Fibroblast of skin of right biceps (primary cell): ENCODE data around the gene PPP2R2D.

Source experiments
- DNase-seq: peaks from one replicate; pipeline ENCODE4 v3.0.0-alpha.2; 2013

PPP2R2D gene

GRCh38 chr10:131900350-131901152, at the start of gene PPP2R2D:
Gene PPP2R2D (plus strand): TSS chr10:131901008. CDS start chr10:131901149, 141 bp downstream.
- peak; percentile 91 for DNase-seq

DNA sequence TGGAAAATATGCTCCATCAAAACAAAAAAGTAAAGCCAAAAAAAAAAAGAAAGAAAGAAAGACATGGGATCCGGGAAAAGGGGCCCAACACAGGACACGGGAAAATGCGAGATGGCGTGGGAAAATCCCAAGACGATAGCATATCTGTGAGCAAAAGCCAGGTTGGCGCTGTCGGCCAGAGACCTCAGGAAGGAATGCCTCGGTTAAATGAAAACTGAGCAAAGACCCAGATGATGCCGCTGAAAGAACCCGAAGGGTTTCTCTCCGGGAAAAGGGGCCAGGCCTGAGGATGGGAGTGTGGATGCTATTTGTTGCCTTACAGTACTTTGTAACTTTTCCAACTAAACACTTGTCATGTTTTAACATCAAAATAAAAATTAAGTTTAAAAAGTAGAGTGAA, 49.5 kb upstream of the PPP2R2D start:
- no peak for DNase-seq

GRCh38 chr10:131852176-131852822, 48.5 kb upstream of the PPP2R2D start:
- DNase-seq = no peak

DNA sequence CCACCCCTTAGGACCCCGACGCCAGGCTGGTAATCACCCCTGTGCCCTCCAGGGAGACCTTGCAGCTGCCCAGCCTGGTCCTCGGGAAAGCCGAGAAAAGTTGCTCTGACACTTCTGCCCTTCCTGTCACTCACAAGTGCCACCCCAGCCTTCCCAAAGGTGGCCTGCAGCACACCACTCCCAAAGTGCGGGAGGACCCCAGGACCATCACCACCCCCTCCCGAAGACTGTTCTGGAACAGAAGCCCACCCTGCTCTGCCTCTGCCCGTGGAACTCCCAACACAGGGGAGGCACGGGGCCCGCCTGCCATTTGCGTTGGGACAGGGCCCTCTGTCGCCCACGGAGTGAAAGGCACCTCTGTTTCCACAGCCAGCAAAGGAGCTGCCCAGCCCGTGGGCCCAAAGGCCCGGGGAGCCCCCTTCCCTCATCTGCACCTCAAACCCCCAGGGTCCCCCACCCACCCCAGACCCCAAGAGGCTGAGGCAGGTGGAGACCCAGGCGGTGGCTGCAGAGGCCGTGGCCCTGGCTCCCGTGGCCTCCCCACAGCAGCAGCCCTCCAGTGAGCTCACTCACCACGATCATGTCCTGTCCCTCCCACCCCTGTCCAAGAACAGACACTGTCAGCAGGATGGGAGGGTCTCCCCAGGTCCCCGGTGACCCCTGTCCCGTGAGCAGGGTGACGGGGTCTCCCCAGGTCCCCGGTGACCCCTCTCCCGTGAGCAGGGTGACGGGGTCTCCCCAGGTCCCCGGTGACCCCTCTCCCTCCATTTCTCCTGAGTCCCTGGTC, 47.8 kb upstream of the PPP2R2D start:
- DNase-seq = no peak

GRCh38 chr10:131853610-131853964, 47.2 kb upstream of the PPP2R2D start:
- DNase-seq = no peak

DNA sequence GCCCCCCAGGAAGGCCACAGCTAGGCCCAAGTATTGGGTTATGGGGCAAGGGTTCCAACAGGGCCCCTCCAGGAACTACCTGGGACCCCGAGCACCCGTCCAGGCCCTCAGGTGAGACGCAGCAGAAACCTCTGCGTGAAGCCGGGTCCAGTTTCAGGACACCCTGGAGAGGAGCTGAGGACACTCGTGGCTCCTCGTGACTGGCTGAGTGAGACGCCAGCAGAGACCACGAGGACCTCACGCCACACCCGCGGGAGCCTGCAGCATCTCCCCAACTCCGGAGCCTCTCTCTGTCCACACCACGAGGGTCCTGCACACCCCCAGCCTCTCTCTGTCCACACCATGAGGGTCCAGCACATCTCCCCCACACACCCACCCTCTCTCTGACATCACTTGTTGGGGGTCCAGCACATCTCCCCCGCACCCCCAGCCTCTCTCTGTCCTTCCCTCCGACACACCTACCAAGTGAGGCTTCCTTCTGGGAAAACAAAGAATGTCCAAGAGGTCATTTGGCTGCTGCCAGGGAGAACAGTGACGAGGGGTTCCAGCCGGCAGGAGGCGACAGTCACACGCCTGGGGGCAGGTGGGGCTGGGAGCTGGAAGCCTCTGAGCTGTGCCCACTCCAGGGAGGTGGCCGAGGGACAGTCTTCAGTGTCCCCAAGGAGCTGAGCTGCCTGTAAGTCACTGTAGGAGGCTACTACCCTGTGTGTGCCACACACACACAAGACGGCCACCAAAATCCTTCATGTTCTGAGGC, 46.1 kb upstream of the PPP2R2D start:
- no peak for DNase-seq

DNA sequence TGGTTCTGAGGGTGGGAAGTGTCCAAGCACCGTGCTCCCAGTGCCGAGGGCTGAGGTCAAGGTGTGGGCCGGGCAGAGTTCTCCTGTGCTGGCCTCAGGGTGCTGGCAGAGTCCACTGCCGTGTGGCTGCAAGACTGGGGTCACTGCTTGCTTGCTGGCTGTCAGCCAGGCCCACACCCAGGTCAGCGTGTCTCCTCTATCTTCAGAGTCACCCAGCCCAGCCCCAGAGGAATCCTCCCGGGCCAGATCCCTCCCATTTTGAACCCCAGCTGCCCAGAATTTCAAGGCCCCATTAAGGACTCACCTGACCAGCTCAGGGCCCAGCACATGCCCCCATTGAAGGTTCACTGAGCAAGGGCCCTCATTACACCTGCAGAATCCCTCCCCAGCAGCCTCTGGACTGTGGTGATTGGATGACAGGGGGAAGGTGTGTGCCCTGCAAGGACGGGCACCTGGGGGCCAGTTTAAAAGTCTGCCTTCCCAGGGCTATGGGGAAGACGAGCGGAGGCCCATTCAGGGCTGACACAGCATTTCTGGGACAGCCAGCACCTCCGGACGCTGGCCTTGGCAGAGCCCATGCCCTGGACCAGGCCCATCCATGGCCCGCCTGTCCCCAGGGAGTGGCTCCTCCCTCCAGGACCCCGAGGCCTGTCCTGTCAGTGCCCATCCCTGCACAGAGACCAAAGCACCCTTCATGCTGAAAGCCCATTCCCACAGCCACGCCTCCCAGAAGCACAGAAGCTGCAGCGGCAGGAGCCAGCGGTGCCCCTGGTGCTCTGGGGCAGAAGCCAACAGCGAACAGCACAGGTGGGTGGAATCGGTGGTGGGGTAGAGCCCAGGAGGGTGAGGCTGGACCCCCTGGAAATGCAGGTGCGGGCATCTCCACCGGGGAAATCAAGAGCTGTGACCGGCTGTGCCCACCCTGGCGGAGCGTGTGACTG, 45.1 kb upstream of the PPP2R2D start:
- DNase-seq = no peak

GRCh38 chr10:131856441-131857094, 44.2 kb upstream of the PPP2R2D start:
- DNase-seq = no peak

DNA sequence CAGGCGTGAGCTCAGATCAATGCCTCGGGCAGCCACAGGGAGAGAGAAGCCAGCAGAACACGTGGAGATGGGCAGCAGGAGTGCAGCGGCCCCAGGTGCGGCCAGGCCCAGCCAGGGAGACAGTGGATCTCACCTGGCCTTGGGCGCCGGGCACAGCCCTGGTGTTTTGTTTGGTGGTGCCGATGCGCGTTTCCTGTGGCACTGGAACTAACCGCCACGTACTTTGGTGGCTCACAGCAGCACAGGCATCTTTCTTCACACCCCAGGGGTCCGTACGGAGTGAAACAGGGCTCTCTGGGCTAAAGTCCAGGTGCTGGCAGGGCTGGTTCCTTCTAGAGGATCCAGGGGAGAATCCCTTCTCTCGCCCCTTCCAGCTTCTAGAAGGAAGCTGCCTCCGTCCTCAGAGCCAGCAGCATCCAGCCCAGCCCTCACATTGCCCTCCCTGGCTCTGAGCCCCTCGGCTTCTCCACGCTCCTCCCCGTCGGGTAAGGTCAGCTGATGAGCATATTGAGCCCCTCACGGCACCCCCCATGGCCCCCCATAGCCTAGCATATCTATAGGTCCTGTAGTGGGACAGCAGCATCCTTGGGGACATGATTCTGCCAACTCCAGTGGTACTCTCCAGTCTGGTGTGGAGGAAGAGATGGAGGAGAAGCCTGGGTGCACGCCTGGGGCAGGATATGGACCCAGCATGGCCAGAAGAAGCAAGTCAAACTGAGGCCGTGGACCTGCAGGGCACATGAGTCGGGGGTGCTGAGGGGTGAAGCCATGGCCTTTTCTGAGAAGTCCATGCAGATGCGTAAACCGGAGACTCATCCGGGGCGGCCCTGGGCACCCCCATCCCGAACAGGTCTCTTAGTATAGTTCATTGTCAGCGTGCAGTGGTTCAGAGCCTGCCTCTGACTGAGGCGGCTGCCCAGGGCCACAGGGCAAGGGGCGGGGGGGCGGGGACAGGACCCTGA, 43.4 kb upstream of the PPP2R2D start:
- DNase-seq = no peak

GRCh38 chr10:131858118-131858515, 42.7 kb upstream of the PPP2R2D start:
- no peak for DNase-seq

DNA sequence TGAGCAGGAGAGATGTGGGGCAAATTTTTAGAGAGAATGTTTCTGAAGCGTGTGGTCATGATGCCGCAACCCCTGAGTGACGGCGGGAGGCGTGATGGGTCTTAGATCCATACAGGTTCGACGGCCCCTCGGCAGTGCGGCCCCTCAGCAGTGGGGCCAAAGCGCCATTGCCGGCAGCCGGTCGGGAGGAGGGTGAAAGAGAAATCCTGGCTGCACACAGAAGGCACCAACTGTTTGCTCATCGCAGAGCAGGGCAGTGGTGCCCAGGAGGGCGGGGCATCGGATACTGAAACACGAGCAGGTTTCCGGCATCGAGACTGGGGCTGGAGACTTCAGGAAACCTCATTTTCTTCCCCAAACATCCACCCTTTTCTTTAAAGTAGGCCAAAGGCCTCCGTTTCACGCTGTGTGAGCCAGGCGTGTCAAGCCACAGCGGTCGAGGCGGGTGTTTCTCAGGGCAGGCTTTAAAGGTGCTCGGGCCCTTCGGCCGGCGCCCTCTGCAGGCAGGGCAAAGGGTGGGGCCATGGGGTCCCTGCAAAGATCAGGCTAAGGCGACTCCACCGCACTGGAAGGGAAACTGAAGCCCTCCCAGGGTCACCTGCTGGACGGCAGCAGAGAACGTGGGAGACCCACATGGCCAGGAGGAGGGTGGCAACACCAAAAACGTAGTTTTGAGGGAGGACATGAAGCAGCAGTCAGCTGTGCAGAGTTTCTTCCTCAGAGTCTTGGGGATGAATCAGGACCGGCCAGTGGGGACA, 42.0 kb upstream of the PPP2R2D start:
- no peak for DNase-seq

DNA sequence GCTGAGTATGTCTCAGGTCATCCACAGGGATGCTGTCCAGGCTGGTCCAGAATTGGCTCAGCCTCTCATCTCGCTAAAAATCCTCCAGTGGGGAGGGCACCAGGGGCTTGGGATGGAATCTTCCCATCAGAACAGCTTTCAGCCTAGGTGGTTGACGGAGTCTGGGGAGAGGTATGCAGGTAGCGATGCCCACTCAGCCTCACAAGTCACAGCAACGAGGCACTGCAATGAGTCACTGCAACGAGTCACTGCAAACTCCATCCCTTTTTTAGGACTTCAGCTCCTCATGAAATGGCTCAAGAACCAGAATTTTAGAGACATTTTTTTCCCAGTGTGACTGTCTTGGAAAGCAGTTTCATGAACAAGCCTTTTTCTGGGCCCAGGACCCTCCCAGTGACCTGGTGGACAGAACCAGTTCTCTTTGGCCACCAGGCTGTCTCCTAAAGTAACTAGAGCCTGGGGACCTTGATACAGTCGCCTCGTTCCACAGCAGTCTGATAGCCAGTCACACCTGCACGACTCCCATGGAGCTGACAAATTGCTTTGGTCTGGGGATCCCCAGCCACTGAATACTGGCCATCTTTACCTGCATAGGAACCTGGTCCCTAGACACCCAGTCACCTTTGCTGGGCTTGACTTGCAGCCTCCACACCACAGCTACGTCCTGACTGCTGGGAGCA, 41.3 kb upstream of the PPP2R2D start:
- no peak for DNase-seq

DNA sequence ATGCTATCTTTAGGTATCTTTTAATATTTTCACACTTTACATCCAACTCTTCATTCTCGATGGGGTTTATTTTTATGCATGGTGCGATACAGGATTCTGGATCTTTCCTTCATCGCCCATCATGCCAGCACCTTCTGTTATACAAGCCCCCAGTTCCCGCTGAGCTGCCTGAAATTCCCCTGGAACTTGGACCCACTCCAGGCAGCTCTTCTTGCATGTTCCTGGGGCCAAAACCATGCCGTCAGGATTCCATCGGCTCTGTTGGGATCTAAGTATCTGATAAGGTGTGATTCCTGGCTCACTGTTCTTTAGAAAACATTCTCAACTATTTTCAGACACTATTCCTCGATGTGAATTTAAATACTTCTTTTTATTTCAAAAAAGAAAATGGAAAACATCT, 40.5 kb upstream of the PPP2R2D start:
- no peak for DNase-seq

DNA sequence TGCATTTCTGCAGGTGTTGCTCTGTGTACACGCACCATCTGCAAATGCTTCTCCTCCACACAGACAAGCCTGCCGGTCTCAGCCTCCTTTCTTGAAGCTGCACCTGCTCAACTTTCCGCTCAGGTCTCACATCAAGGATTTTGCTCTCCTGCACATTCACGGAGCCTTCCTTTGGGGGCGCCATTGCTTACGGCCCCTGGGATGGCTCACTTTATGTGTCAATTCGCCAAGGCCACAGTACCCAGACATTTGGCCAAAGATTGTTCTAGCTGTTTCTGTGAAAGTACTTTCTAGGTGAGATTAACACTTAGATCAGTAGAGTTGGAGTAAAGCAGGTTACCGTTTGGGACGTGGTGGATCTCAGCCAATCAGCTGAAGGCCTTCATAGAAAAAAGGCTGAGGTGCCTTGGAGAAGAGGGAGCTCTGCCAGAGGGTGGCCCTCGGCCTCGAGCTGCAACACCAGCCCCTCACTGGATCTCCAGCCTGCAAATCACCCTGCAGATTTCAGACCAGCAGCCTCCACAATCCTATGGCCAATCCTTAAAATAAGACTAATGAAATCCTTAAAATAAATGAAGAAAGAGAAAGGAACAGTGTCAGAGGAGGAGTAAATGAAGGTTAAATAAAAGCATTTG, 39.9 kb upstream of the PPP2R2D start:
- DNase-seq = no peak

DNA sequence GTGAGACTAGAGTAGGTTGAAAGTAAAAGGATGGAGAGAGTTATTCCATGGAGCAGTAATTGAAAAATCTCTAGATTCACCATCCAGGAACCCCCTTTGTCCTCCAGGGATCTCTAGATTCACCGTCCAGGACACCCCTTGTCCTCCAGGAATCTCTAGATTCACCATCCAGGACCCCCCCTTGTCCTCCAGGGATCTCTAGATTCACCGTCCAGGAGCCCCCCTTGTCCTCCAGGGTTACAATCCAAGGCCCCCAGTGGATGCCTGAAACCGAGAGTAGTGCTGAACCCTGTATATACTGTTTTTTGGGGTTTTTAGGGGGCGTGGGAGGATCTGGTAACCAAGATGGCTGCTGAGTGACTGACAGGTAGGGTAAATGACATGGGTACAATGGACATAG, 38.3 kb upstream of the PPP2R2D start:
- no peak for DNase-seq

GRCh38 chr10:131865223-131865917, 35.4 kb upstream of the PPP2R2D start:
- DNase-seq = no peak

DNA sequence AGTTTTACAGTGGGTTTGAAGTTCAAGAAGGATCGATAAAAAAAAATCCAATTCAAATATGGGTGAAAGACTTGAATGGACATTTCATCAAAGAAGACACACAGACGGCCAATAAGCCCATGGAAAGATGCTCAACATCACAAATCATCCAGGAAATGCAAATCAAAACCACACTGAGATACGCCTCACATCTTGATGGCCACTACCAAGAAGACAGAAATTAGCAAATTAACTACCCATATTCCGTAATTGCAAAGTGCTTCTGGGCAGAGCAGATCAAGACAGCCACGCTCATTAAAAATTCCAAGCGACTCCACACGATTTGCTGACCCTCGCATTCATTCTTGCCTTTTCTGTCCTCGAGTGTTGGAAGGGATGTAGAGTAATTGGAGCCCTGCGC, 34.1 kb upstream of the PPP2R2D start:
- no peak for DNase-seq

- DNase-seq = no peak
Measured at GRCh38 chr10:131868436-131868835, 32.4 kb upstream of the PPP2R2D start.
